Islet of Langerhans (tissue), 1 donor: ENCODE data around the gene DNAI2.

Experiments used
- FAIRE-seq: peaks from one replicate; lab custom pipeline; 2011; peaks lifted over from hg19 to GRCh38; lab: Jason Lieb, UNC

The DNAI2 gene

DNA sequence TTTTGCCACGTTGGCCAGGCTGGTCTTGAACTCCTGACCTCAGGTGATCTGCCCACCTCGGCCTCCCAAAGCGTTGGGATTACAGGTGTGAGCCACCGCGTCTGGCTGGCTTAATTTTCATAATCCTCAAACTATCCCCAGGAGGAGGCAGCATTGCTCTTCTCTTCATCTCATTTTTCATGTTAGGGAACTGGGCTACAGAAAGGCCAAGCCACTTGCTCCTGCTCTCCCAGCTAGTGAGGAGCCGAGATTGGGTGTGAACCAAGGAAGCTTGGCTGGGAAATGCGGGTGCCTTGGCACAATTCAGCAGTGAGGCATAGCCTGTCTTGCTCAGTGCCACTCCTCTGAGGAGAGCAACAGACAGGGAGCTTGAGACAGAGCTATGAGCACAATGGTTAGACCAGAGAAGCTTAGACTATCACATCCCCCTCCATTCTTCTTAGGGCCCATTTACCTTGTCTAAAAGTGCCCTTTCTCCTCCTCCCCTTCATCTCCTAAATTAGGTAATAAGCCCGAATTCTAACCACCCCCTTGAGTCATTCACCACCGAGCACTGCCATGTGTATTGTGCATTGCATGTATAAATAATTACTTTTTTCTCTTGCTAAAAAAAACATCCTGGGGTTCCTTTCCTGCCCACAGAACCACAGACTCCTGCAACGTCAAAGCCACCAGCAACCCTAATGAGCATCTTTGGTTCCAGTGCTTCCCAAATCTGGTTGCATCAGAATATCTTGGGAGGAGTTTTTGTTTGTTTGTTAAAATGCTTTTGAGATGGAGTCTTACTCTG is 32.0 kb downstream of the DNAI2 start:
- FAIRE-seq, result no peak

- no peak for FAIRE-seq
Measured at GRCh38 chr17:74307984-74308773, 34.1 kb downstream of the DNAI2 start.

DNA sequence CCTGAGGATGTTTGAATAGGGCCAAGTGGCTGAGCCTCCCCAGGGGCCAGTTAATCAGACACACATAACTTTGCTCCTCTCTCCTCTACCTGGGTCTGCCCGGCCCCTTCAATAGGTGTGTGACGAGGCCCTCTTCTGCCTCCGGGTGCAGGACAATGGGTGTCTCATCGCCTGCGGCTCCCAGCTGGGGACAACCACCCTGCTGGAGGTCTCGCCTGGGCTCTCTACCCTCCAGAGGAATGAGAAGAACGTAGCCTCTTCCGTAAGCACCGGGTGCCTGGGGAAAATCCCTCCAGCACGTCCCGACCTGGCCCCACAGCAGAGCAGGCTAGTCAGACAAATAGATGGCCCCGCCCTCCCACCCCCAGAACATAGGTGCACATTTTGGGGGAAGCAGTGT is 35.9 kb downstream of the DNAI2 start:
- FAIRE-seq, result no peak

DNA sequence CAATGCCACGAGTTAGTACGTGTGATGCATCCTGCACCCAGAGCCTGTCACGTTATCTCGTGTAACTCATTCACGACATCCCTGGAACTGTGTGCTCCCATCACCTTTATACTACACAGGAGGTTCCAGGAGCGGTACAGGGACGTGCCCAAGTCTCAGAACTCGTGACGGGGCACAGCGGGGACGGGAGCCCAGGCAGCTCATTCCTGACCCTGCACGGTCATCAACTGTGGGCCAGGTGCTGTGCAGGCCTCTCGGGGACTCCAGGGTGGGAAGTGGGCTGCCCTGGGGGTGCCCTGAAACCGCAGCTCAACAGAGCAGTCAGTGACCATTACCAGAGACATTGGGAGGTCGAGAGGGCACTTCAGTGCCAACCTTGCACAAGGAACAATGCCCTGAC is 40.8 kb downstream of the DNAI2 start:
- no peak for FAIRE-seq

DNA sequence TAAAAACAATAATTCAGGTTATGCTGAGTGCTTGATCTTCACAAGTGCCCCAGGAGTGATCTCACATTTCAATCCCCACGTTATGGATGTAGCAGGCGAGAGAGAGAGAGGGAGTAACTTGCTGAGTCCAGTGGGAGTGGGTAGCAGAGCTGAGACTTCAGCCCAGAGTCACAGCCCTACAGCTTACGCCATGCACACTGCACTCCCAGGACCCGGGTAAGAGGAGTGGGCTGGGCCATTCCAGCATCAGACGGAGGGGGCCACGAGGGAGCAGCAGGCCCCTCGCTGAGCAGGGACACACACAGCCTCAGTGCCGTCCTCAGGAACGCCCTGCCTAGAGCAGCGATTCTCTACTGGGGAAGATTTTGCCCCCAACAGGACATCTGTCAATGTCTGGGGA is 42.2 kb downstream of the DNAI2 start:
- FAIRE-seq, result no peak

DNA sequence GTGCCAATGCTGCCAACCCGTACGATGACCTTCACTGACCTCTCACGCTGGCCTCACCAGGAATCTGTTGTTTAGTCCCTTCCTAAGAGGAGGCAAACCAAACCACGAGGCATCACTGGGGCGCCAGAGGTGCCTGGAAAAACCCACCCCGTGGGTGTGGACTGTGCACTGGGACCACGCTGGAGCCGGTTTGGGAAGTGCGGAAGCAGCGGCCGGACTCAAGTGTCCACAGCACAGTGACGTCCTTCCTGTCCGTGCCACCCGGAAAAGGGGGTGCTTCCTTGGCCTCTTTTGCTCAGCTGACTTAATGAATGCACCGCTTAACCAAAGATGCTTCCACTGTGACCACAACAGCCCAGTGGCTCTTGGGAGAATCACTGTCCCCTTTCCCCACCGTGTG is 43.0 kb downstream of the DNAI2 start:
- no peak for FAIRE-seq

GRCh38 chr17:74318391-74318790 is 44.4 kb downstream of the DNAI2 start:
- no peak for FAIRE-seq

- FAIRE-seq, result no peak
Measured at GRCh38 chr17:74324521-74324920, 50.5 kb downstream of the DNAI2 start.

- no peak for FAIRE-seq
Measured at GRCh38 chr17:74325376-74325742, 51.3 kb downstream of the DNAI2 start.

DNA sequence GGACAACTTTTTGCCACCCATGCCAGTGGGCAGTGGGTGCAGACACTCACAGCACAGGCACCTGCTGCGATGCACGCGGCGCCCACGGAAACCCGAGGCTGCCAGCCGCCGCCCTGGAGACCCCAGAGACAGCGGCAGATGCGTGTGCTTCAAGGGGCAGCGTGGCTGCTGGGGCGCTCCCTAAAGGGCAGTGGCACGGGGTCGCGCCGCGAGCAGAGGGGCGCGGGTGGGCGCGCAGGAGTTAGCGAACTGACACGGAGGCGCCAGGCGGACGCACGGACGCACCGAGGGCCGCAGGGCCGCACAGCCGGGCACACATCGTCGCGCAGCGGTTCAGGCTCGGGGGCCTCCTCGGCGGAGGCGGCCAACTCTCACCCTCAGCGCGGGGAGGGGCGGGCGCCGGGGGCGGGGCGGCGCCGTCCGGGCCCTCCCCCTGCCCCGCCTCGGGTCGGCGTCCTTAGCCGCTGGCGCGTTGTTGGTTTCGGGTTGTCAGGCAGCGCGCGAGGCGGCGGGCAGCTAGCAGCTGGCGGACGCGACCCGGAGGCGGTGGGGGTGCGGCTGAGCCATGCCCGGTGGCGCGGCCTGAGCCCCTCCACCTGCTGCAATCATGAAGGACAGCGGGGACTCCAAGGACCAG is 51.8 kb downstream of the DNAI2 start, which contains the start of gene KIF19:
Gene KIF19 (plus strand): TSS at position 484 of the 637 bp plus-strand sequence. CDS start 124 bp downstream, at position 608.
- no peak for FAIRE-seq

DNA sequence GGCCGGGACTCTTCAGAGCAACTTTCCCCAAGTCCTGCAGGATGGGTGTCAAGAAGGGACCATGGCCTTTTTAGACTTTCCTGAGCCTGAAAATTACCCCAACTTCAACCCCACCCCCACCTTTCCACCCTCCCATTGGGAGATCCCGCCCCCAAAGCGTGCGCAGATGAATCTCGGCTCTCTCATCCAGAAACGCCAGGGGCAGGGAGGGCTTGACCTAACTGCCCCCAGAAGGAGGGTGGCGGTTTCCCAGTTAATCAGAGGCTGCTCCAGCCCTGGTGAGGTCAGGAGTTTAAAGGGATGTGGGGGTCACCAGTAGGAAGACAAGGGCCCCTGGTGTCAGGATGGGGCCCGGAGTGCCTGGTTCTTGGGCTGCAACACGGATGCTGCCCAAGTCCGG is 52.5 kb downstream of the DNAI2 start:
- FAIRE-seq, result no peak

DNA sequence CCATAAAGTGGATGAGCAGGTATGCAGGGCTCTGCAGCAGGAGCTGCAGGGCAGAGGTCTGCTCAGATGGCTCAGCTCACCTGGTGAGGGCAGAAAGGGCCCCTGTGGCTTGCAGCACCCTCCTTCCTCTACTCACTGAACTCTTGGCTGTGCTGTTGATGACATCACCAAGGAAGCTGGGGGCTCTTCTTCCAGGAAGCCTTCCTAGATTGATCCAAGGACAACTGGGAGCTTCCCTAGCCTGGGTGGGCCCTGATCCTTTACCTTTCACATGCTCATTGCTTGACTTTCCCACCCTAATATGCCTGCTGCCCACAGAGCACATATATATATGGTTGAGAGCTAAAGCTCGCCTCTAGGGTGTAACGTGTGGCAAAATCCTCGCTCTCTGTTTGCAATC is 54.5 kb downstream of the DNAI2 start:
- FAIRE-seq, result no peak

- FAIRE-seq, result no peak
Measured at GRCh38 chr17:74329378-74329777, 55.3 kb downstream of the DNAI2 start.

DNA sequence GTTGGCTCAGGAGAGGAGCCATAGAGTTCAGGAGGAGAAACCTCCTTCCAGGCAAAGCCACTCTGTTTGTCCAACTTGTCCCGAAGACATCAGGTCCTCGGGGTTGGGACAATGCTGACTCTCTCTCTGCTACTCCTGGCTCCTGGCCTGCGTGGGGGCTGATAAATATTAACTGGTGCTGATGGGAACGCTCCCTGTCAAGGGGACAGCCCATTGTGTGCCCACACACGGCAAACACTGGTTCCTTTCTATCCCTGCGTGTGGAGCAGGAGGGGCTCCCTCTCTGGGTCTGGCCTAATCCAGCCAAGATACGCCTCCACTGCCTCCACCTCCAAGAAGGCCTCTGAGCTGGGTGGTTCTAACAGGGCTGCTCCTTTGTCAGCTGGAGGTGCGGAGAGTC is 56.4 kb downstream of the DNAI2 start:
- FAIRE-seq, result no peak

DNA sequence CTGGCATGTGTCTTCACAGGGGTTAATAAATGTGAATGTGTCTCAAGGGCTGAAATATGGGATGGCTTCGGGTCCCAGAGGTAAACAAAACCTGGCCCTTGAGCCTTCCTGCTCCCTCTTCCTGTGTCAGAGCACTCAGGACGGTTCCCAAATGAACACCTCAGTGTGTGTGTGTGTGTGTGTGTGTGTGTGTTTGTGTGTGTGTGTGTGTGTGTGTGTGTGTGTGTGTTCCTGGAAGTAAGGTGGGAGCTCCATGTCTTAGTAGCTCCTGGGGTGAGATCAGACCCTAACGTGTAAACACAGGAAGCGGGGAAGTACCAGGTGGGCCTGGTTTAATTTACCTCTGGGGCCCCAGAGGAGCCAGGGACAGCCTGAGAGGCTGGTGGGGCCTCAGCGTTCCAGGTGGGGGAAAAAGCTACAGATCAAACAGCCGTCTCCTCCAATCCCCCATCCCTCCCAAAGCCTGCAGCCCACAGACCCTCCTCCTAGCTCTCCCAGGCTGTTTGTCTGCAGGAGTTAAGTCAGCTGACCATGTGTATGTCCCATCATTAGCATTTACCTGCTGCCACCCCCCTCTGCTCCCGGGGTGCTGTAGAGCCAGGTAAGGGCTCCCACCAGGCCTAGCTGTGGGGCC is 58.1 kb downstream of the DNAI2 start:
- FAIRE-seq, result no peak

GRCh38 chr17:74332763-74333283 is 58.8 kb downstream of the DNAI2 start:
- FAIRE-seq, result no peak

DNA sequence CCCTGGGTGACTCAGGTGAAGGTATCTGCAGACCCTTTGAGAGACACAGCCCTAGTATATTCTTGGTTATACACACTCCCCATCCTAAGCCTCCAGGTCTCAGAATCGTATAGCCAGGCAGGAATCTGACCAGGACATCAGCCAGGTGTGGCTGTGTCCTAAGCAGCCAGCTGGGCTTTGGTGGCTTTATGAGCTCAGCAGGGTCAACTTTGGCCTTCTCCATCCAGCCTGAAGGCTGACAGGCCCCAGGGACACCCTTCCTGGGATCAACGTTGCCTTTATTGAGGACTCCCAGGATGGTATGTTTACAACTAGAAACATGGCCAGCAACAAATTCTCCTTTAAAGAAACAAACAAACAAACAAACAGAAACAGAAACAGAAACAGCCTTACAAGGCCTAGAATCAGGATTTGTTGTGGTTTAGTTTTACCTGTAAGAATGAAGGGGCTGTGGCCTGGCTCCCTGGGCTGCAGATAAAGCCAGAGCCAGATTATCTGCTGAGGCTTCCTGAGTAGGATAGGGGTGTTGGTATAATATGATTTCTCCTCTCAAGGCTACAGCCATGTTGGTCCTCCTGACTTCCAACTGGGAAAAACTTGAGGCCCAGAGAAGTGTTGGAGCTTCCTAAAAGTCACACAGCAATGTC is 60.5 kb downstream of the DNAI2 start:
- no peak for FAIRE-seq

- no peak for FAIRE-seq
Measured at GRCh38 chr17:74335529-74336062, 61.6 kb downstream of the DNAI2 start.

- FAIRE-seq, result no peak
Measured at GRCh38 chr17:74336307-74336706, 62.3 kb downstream of the DNAI2 start.

DNA sequence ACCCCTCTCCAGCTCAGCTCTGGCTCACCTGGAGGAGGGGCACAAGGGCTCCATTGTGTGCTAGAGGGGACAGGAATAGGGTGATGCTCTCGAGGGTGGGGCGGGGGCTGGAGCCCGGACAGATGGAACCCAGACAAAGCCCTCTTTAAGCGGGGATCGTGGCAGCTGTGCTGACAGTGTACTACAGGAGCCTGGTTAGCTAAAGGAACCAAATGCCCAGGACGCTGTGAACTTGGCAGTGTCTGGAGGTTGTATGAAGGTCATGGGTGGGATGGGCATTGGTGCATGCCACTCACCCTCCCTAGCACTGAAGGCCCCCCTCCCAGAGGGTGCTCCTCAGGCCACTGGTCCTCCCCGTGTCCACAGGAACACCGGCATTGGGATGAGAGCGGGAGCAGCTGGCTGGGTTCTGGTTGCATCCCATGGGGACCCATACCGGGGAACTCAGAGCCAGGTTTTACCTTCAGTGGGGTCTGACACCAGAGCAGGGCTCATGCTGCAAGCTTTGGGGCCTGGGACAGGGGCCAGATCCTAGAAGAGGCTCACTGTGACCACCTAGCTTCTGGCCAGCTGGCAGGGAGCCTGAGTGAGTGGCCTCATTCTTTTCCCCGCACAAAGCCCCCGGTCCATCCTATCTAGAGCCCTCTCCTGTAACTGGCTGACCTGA is 63.9 kb downstream of the DNAI2 start:
- no peak for FAIRE-seq

DNA sequence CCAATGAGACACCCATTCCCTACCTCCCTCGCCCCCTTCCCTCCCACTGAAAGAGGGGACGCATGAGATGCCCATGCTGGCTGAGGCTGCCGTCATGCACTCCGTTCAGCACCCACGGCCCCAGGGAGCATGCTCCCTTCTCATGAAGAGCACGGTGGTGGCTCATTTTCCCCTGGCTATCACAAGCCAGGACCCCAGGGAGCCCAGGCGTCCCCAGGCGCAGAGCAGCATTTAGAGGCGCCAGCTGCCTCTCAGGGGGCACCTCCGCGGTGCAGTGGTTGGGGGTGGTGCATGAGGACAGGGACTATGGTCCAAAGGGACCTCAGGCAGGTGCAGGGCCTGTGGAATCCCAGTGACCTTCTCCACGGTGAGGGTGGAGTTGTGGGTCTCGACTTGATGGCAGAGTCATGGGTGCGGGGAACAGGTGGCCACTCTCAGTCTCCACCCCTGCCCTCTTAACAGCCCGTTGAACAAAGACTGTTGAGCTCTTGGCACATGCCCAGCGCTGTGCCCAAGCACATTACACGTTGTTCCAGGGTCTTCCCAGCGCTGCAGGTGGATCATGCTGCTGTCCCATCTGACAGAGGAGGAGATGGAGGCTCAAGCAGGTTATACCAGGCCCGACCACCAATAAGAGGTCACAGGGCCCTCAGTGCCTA is 65.6 kb downstream of the DNAI2 start:
- FAIRE-seq, result no peak
